Panc1 (cell line): Measurements from ENCODE around the gene UBAC2. TPM values are rescaled to one million over a fixed set of nuclear protein-coding genes. Genes with fewer than 3 reads are reported as not detected.

ENCODE experiments used
- ATAC-seq: fragments of 200-7000 bp; cut with Tn5 transposase; 2 replicates; pipeline ENCODE4 v1.9.1; 2020; ENCODE audit warnings: mild to moderate bottlenecking, moderate library complexity
- BruUV-seq: library from RNA; stranded (reverse); fragments of 400-500 nt; replicated peaks from 2 replicates; lab custom pipeline; 2021; lab: Mats Ljungman, UMichigan
- CTCF ChIA-PET: fragments of 300-600 bp; sonication (Branson Sonifier 250); formaldehyde crosslinking; loops from one replicate; lab custom pipeline; 2022; ENCODE audit warnings: antibody characterized with exemption; lab: Charles Lee
- POLR2A ChIA-PET: fragments of 300-600 bp; sonication (Branson Sonifier 250); formaldehyde crosslinking; loops from one replicate; lab custom pipeline; 2022; ENCODE audit warnings: antibody characterized with exemption; lab: Charles Lee
- DNase-seq: peaks from one replicate; pipeline ENCODE4 v3.0.0-alpha.2; 2010; ENCODE audit warnings: low read depth, low spot score
- H3K27ac ChIP-seq: 2 replicates; pipeline ENCODE4 v1.5.1; 2011; ENCODE audit warnings: mild to moderate bottlenecking, low read length, inconsistent platforms
- H3K27me3 ChIP-seq: fragments of 200-500 bp; sonication (Bioruptor generic); 2 replicates; pipeline ENCODE4 v1.6.0; 2014; ENCODE audit warnings: low read length, inconsistent platforms; ENCODE audit not compliant: control insufficient read depth, insufficient read depth
- H3K36me3 ChIP-seq: fragments of 200-500 bp; sonication (Bioruptor generic); 2 replicates; pipeline ENCODE4 v1.5.1; 2014; ENCODE audit warnings: inconsistent platforms, mild to moderate bottlenecking, low read length, moderate library complexity; ENCODE audit not compliant: control insufficient read depth, insufficient read depth
- H3K4me1 ChIP-seq: 2 replicates; pipeline ENCODE4 v1.5.1; 2011; ENCODE audit warnings: inconsistent platforms, mild to moderate bottlenecking, low read length, moderate library complexity; ENCODE audit not compliant: control insufficient read depth, insufficient read depth
- H3K4me3 ChIP-seq, 2 experiments: 2 replicates each; pipeline ENCODE4 v1.5.1; 2011 to 2012; ENCODE audit warnings: low read depth in 2 of 2, low read length in 2 of 2, mild to moderate bottlenecking in 2 of 2, inconsistent platforms in 1 of 2, moderate library complexity in 1 of 2
- H3K9me3 ChIP-seq: fragments of 200-500 bp; sonication (Bioruptor generic); 2 replicates; pipeline ENCODE4 v1.5.1; 2014; ENCODE audit warnings: low read depth, mild to moderate bottlenecking, inconsistent platforms, low read length, moderate library complexity; ENCODE audit not compliant: control insufficient read depth, insufficient read depth
- POLR2AphosphoS5 ChIP-seq: IDR thresholded peaks from 2 replicates; pipeline ENCODE4 v1.6.1; 2012; ENCODE audit warnings: mild to moderate bottlenecking, low read depth, low read length, moderate library complexity
- REST ChIP-seq, 2 experiments: IDR thresholded peaks; 2 replicates each; pipeline ENCODE4 v1.6.1; 2011 to 2012; ENCODE audit warnings: low read depth in 2 of 2, control low read depth in 1 of 2, low read length in 1 of 2, mild to moderate bottlenecking in 1 of 2, moderate library complexity in 1 of 2; ENCODE audit not compliant: insufficient read depth in 1 of 2
- SIN3A ChIP-seq: IDR thresholded peaks from 2 replicates; pipeline ENCODE4 v1.6.1; 2012; ENCODE audit warnings: low read depth, mild to moderate bottlenecking, low read length, moderate library complexity, borderline replicate concordance; ENCODE audit not compliant: insufficient read depth
- TCF7L2 ChIP-seq: IDR thresholded peaks from 2 replicates; pipeline ENCODE4 v1.6.1; 2011; ENCODE audit warnings: mild to moderate bottlenecking, low read depth, low read length, inconsistent platforms
- in situ Hi-C: cut with HindIII; loops from 2 replicates; pipeline ENCODE4 v1.10.0; 2016; ENCODE audit warnings: low sequenced_read_pairs, low pct_unique_long_range_greater_than_20kb
- intact Hi-C: fragments of 100-400 bp; cut with micrococcal nuclease; formaldehyde crosslinking; loops from one replicate; pipeline ENCODE4 v1.10.0; 2022; ENCODE audit not compliant: unreplicated experiment
- total RNA-seq: library from RNA; stranded (reverse); gene quantifications from one replicate; pipeline ENCODE4 v1.2.1, GENCODE V29; 2021; ENCODE audit not compliant: unreplicated experiment
- TF ChIP-seq, protein P1 (sequence below): fragments of 450-650 bp; IDR thresholded peaks from 2 replicates; pipeline ENCODE4 v1.5.1; 2017; ENCODE audit warnings: mild to moderate bottlenecking

The UBAC2 gene
- total RNA-seq, 1 experiment from 2014 or later = 40.8 TPM

GRCh38 chr13:99362362-99362761 is 161.7 kb downstream of the UBAC2 start:
- Histone ChIP-seq H3K9me3 (no peaks in the 10 kb centered on the region), H3K4me1 (no peaks in the 10 kb centered on the region), H3K4me3 (no peak overlapping the region), H3K36me3 (no peaks in the 10 kb centered on the region; the same call in 1 of the 2 replicates), H3K27ac (no peak overlapping the region), H3K27me3 (no peaks in the 10 kb centered on the region)
- ChIA-PET CTCF (no interaction called here), POLR2A (no interaction called here)
- intact Hi-C loops (no loop called here), in situ Hi-C loops (no loop called here)
- no peak for TF ChIP-seq POLR2AphosphoS5
- ATAC-seq (no peak), DNase-seq (no peak)
- BruUV-seq = no TSS peak

- intact Hi-C loops (no loop called here), in situ Hi-C loops (no loop called here)
- TF ChIP-seq TCF7L2 (no peak), REST (IDR thresholded peaks at IDR 0.05; ENCODE audit: insufficient read depth in 1 of 2, low read depth in 2 of 2, low read length in 1 of 2) (no peak), POLR2AphosphoS5 (no peak), SIN3A (no peak)
- TF ChIP-seq, protein P1, sequence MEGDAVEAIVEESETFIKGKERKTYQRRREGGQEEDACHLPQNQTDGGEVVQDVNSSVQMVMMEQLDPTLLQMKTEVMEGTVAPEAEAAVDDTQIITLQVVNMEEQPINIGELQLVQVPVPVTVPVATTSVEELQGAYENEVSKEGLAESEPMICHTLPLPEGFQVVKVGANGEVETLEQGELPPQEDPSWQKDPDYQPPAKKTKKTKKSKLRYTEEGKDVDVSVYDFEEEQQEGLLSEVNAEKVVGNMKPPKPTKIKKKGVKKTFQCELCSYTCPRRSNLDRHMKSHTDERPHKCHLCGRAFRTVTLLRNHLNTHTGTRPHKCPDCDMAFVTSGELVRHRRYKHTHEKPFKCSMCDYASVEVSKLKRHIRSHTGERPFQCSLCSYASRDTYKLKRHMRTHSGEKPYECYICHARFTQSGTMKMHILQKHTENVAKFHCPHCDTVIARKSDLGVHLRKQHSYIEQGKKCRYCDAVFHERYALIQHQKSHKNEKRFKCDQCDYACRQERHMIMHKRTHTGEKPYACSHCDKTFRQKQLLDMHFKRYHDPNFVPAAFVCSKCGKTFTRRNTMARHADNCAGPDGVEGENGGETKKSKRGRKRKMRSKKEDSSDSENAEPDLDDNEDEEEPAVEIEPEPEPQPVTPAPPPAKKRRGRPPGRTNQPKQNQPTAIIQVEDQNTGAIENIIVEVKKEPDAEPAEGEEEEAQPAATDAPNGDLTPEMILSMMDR = no peak
- ChIA-PET CTCF (no interaction called here), POLR2A (no interaction called here)
- Histone ChIP-seq H3K27me3 (no peaks in the 10 kb centered on the region), H3K4me3 (no peak overlapping the region), H3K36me3 (no peaks in the 10 kb centered on the region; the same call in 1 of the 2 replicates), H3K9me3 (no peaks in the 10 kb centered on the region), H3K4me1 (no peaks in the 10 kb centered on the region), H3K27ac (no peak overlapping the region)
- DNase-seq (no peak), ATAC-seq (no peak)
- no TSS peak for BruUV-seq
Observed at GRCh38 chr13:99363391-99363790, 162.7 kb downstream of the UBAC2 start.

- DNase-seq (no peak), ATAC-seq (no peak)
- CTCF ChIA-PET = no interaction called here
- no peak overlapping the region for H3K27ac ChIP-seq
- intact Hi-C loops = no loop called here
- no peaks in the 10 kb centered on the region; the same call in 1 of the 2 replicates for H3K36me3 ChIP-seq
- no peaks in the 10 kb centered on the region for H3K27me3 ChIP-seq
- no peak overlapping the region for H3K4me3 ChIP-seq
- POLR2A ChIA-PET = no interaction called here
- TF ChIP-seq, protein P1 = no peak
- TF ChIP-seq SIN3A = no peak
- no peaks in the 10 kb centered on the region for H3K9me3 ChIP-seq
- BruUV-seq = no TSS peak
- no peaks in the 10 kb centered on the region for H3K4me1 ChIP-seq
- in situ Hi-C loops = no loop called here
Observed at GRCh38 chr13:99363949-99364348, 163.3 kb downstream of the UBAC2 start.
